ELF-1 (cell line): Measurements from ENCODE around the gene SPDEF.

Source experiments
- DNase-seq: peaks from one replicate; pipeline ENCODE4 v3.0.0-alpha.2; 2016; ENCODE audit warnings: low read depth, low spot score

The SPDEF gene

DNA sequence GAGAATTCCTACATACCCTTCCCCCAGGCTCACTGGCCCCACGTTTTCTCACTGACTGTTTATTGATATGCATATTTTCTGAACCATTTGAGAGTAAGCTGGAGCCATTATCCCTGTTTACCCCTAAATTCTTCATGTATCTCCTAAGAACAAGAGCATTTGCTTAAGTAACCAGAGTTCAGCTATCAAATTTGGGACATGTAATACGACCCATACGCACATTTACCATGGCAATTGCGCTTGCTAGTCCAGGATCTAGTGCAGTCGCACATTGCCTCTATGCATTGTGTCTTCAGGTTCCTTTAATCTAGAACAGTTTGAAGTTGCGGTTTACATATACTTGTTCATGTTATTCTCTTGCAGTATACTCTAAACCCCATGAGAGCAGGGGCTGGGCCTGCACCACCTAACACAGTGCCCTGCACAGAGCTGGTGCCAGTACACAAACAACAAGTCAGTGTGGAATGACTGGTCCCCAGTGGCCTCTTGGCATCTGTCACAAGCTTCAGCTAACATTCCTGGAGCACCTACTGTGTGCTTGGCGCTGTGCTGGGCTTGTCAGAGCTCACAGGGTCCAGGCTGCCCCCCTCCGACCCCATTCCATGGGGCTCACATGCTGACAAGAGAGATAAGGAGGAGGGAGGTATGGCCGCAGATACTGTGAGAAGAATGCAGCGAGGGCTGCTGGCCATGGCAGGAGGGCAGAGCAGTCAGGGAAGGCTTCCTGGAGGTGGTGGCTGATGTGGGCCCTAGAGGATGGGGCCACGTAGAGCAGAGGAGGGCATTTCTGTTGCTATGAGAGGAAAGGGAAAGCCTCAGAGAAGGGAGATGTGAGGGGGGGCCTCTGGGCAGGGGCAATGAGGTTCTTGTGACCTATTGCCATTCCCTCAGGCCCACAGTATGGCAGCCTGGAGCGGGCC is 28.1 kb downstream of the SPDEF start:
- DNase-seq: no peak

DNA sequence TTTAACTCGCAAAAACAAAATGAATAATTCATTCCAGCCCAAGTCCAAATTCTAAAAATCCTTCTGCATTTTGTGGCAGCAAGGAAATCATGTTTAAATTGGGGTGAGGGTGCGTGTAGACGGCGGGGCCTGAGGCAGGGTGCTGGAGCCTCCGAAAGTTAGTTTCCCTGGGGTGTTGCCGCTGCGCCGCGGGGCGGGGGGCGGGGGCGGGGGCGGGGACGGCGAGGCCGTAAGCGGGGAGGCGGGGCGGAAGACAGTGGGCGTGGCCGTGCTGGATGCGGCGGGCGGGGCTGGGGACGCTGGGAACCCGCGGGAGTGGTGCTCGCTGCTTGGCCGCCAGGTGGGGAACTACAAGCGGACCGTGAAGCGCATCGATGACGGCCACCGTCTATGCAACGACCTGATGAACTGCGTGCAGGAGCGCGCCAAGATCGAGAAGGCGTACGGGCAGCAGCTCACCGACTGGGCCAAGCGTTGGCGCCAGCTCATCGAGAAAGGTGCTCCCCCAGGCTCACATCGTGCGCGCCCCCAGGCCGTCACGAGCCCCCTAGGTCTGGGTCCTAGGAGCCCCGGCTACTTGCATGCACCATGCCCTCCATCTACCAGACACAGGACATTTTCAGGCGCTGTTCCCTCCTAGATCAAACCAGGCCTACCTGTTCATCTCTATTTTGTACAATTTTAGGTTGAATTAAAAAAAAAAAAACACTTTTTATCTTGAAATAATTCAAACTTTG is 29.0 kb downstream of the SPDEF start:
- peak; percentile 95 for DNase-seq

DNA sequence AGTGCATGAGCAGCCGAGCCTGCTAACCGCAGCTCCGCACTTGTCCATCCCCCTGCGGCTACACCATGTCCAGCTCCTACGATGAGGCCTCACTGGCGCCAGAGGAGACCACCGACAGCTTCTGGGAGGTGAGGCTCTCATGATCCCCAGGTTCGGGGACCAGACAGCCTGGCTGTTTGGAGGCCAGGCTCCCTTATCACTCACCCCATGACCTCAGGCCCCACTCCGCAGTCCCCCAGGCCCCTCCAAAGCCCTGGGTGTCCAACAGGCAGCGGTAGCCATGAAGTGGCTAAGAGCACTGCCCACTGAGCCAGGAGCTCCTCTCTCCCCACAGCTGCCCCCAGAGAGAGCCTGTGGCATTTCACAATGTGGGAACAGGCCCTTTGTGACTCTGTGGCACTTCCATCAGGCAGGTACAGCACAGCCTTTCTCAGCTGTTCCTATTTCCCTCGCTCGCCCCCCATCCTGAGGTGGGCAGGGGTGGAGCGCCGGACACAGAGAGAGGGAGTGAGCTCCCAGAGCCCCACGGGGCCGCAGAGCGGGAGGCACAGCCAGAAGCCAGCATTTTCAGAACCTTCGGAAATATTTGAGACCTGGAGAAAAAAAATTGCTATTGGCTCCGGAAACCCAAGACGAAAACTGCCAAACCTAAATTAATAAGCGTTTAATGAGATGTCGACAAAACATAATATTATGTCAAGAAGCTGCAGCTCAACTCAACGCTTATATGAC is 29.7 kb downstream of the SPDEF start:
- DNase-seq: no peak

DNA sequence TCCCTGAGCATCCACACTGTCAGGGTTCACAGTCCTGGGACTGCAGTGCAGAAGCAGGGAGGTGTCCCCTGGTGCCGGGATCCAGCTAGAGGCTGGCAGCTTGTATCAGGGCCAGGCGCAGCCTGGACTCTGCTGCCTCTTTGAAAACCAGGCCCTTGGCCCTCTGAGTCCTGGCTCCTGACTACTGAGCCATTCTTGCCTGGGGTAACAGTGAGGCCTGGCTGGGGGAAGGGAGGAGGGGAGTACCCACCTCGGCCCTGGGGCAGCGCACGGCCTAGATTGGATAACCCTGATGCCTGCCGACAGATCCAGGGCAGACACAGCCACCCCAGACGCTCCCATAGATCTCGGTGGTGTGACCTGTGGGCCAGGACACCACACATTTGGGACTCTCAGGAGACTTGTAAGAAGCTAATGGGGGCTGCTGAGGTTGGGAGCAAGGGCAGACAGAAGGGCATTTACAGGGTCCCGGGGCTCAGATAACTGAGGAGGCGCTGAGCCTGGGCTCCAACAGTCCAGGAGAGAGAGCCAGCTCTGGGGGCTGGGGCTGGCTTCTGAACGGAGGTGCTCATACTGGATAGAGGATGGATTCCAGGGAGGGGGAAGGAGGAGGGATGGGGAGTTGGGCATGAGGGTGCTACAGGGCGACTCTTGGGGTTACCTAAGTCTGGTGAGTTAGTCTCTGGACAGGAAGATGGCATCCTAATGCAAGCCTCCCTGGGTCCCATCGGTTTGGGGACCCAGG is 30.5 kb downstream of the SPDEF start:
- DNase-seq: peak; percentile 63

GRCh38 chr6:34524971-34525370 is 31.2 kb downstream of the SPDEF start:
- DNase-seq: no peak

GRCh38 chr6:34524499-34524898 is 31.6 kb downstream of the SPDEF start:
- DNase-seq: no peak

DNA sequence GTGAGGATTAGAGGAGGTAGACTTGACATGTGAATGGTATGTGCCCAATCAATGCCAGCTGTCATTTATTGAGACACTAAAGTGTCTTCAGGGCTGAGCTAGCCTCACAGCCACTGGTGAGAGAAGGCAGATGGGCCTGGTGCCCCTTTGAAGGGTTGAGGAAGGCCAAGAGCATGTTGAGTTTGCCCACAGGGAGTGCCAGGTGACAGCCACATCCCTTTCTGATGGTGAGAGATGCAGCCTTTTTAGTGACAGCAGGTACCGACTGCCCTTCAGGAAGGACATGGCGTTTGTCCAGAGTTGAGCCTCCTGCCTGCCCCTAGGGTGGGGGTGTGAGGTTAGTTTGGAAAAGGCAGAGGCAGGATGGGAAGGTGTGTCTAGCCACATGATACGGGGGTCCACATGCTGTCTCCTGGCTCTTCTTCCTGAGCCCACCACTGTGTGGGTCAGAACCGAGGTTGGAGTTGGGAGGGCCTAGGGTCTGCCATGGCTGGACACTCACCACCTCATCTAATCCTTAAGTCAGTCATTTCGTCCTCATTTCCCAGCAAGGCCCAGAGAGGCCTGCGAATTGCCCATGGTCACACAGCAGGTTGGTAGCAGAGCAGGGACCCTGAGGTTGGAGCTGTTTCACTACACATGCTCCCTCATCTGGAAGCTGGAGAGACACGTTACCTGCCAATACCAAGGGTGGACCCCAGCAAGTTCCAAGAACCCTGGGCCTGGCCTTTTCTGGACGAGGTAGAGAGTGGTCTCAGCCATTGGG is 32.5 kb downstream of the SPDEF start:
- DNase-seq: no peak

- no peak for DNase-seq
These were observed 33.4 kb downstream of the SPDEF start for GRCh38 chr6:34522761-34523160.

- no peak for DNase-seq
These were observed 34.5 kb downstream of the SPDEF start for GRCh38 chr6:34521463-34522285.

GRCh38 chr6:34520645-34521462 is 35.3 kb downstream of the SPDEF start:
- no peak for DNase-seq

DNA sequence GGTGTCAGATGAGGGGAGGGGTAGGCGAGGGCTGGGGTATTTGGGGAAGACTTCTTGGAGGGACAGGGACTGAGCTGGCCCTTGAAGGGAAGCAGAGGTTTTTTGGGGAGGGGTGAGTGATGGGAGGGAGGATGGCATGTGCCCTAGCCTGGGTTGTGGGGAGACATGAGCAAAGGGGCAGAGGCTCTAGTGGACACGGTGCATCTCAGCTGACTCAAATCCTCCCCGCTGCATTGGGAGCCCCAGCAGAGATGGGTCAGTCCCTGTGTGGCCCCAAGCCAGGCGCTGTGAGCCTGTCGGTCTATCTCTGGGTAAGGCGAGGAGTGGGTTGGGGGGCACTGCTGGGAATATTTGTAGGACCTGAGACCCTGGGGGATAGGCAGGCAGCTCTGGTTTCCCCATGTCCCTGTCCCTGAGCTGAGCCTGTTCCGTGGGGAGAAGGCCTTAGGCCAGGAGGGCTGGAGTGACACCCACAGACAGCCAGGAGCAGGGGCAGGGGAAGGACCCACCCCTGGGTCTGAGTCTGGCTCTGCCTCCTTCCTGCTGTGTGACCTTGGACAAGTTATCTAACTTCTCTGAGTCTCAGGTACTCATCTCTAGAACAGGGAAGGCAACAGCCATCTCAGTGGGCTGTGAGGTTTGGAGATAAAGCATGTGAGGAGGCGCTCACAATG is 36.0 kb downstream of the SPDEF start:
- no peak for DNase-seq

DNA sequence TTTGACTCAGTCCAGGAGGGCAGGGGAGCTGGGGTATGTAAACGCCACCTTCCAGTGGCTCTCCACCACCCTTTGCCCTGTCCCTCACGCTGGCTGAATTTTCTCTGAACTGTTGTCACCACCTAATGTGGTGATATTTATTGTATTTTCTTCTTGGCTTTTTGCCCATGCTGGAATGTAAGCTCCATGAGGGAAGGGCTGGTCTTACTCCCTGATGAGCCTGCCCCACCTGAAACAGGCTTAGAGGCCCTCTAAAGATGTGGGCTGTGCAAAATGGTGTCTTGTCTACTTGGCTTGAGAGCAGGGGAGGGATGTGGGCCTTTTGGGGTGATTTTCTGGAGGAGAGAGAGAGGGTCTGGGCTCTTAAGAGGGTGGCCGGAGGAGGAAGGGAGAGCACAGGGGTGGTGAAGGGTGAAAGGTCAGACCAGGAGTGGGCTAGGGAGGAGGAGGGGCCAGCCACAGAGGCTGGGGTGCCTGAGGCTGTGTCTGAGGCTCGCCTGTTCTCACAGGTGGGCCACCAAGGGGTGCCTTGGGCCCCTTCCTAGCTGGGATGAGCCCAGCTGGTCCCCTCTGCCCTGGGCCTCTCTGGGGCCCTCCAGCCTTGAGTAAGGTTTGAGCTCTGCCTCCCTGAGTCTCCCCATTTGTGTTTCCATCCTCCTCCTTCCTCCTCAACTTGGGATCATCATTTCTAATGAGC is 37.3 kb downstream of the SPDEF start:
- no peak for DNase-seq

DNA sequence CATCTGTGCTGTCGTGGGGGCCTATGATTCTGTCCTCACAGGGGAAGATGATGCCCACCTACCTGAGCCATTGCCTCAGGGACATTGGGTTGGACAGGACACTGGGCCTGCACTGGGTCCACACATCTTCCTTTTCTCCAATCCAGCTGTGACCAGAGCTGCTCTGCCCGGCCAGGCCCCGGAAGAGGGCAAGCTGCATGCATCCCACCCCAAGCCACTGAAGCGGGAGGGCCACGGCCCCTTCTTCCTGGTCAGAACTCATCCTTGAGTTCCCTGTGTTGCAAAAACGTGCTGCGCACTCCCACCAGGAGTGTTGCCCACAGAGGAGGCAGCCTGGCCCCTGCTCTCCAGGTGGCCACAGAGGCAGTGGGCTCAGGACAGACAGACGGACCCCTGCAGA is 38.2 kb downstream of the SPDEF start:
- DNase-seq: no peak

DNA sequence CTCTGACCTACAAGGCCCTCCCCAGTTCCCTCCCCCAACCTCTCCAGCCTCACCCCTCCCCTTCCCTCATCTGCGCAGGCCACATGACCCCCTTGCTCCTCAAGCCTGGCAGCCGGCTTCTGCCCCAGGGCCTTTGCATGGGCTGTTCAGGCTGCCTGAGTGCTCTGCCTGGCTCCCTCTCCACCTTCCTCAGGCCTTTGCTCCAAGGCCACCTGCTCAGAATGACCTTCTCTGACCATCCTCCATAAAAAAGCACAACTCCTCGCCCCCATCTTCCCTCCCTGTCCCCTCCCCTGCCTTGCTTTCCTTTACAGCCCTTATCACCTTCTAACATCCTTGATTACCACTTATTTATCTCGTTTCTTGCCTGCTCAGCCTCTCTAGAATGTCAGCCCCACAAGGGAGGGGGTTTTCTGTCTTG is 38.7 kb downstream of the SPDEF start:
- DNase-seq: no peak

- DNase-seq: no peak
These were observed 39.5 kb downstream of the SPDEF start for GRCh38 chr6:34516391-34517324.
